ENCODE measurements around the gene CCN2. TPM values are rescaled to one million over a fixed set of nuclear protein-coding genes. Genes with fewer than 3 reads are reported as not detected.
A peak's percentile ranks its signal among the peaks of the same experiment; 100 is the strongest.

CCN2 gene
- total RNA-seq, 1 donor, result 221 TPM

- no peaks in the 10 kb centered on the region for H3K79me2 ChIP-seq (ENCODE audit: insufficient read depth, low read length)
- peak; percentile 37 for DNase-seq (ENCODE audit: insufficient read length, low spot score, missing footprints)
- H4K20me1 ChIP-seq (ENCODE audit: insufficient read depth, low read length), result peaks cover 15% of the 10 kb centered on the region
- H3K4me2 ChIP-seq (ENCODE audit: insufficient read depth, low read length), result peak overlapping the region; percentile 76
- no peaks in the 10 kb centered on the region for H3K9me3 ChIP-seq (ENCODE audit: low read depth, low read length)
- peak overlapping the region; percentile 82 for H3K27ac ChIP-seq (ENCODE audit: low read depth, low read length)
- H2AFZ ChIP-seq (ENCODE audit: low read length), result no peak overlapping the region
- no peaks in the 10 kb centered on the region for H3K27me3 ChIP-seq (ENCODE audit: insufficient read depth, low read length)
- peak overlapping the region; percentile 77 for H3K4me3 ChIP-seq (ENCODE audit: insufficient read depth, low read length)
- H3K36me3 ChIP-seq (ENCODE audit: insufficient read depth, low read length), result peaks cover 16% of the 10 kb centered on the region
- no peak for TF ChIP-seq CTCF (IDR thresholded peaks at IDR 0.05; ENCODE audit: extremely low read depth, low read depth, low read length)
- peaks cover 16% of the 10 kb centered on the region for H3K4me1 ChIP-seq (ENCODE audit: insufficient read depth, low read length)
Observed at GRCh38 chr6:131947986-131948661, 3.0 kb downstream of the CCN2 start.

GRCh38 chr6:131946992-131947955 is 3.9 kb downstream of the CCN2 start:
- H4K20me1 ChIP-seq (ENCODE audit: insufficient read depth, low read length), result peaks cover 15% of the 10 kb centered on the region
- no peak overlapping the region for H2AFZ ChIP-seq (ENCODE audit: low read length)
- no peak for TF ChIP-seq CTCF (IDR thresholded peaks at IDR 0.05; ENCODE audit: extremely low read depth, low read depth, low read length)
- no peak for DNase-seq (ENCODE audit: insufficient read length, low spot score, missing footprints)
- H3K9me3 ChIP-seq (ENCODE audit: low read depth, low read length), result no peaks in the 10 kb centered on the region
- H3K27me3 ChIP-seq (ENCODE audit: insufficient read depth, low read length), result no peaks in the 10 kb centered on the region
- H3K27ac ChIP-seq (ENCODE audit: low read depth, low read length), result peak overlapping the region; percentile 62
- no peaks in the 10 kb centered on the region for H3K79me2 ChIP-seq (ENCODE audit: insufficient read depth, low read length)
- H3K4me2 ChIP-seq (ENCODE audit: insufficient read depth, low read length), result peak overlapping the region; percentile 76
- peak overlapping the region; percentile 59 for H3K4me3 ChIP-seq (ENCODE audit: insufficient read depth, low read length)
- peaks cover 16% of the 10 kb centered on the region for H3K36me3 ChIP-seq (ENCODE audit: insufficient read depth, low read length)
- peaks cover 8% of the 10 kb centered on the region for H3K4me1 ChIP-seq (ENCODE audit: insufficient read depth, low read length)

GRCh38 chr6:131946404-131946991 is 4.7 kb downstream of the CCN2 start:
- H3K4me1 ChIP-seq (ENCODE audit: insufficient read depth, low read length), result peaks cover under 1% of the 10 kb centered on the region
- peak overlapping the region; percentile 76 for H3K4me2 ChIP-seq (ENCODE audit: insufficient read depth, low read length)
- DNase-seq (ENCODE audit: insufficient read length, low spot score, missing footprints), result no peak
- H3K27me3 ChIP-seq (ENCODE audit: insufficient read depth, low read length), result no peaks in the 10 kb centered on the region
- TF ChIP-seq CTCF (IDR thresholded peaks at IDR 0.05; ENCODE audit: extremely low read depth, low read depth, low read length), result no peak
- H3K27ac ChIP-seq (ENCODE audit: low read depth, low read length), result peak overlapping the region; percentile 62
- H3K79me2 ChIP-seq (ENCODE audit: insufficient read depth, low read length), result no peaks in the 10 kb centered on the region
- H3K4me3 ChIP-seq (ENCODE audit: insufficient read depth, low read length), result peak overlapping the region; percentile 59
- no peaks in the 10 kb centered on the region for H3K9me3 ChIP-seq (ENCODE audit: low read depth, low read length)
- no peak overlapping the region for H2AFZ ChIP-seq (ENCODE audit: low read length)
- H4K20me1 ChIP-seq (ENCODE audit: insufficient read depth, low read length), result peaks cover 15% of the 10 kb centered on the region
- peaks cover 16% of the 10 kb centered on the region for H3K36me3 ChIP-seq (ENCODE audit: insufficient read depth, low read length)
